ENCODE data around the gene KRTAP5-8. TPM values are rescaled to one million over a fixed set of nuclear protein-coding genes. Genes with fewer than 3 reads are reported as not detected.

Gene KRTAP5-8
- total RNA-seq, 2 donors from 2014 or later, result 0.35 TPM; not detected in 1

DNA sequence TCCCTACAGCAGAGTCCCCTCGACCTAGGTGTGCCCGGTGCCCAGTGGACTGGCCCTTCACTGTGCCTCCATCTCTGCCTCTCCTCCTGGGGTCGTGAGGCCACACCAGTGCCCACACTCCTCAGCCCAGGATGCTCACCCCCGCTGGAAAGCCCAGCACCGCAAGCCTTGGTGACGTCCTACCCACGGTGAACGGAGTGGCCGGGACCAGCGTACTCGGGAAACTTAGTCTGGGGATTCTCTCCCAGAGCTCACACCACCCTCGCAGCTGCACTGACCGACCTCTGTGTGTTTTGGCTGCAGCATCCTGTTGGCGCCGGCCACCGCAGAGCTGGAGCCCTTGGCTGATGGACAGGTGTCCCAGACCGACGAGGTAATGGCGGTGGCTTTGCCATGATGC lies 46.3 kb upstream of the KRTAP5-8 start:
- H3K27ac ChIP-seq, result no peak overlapping the region
- no peaks in the 10 kb centered on the region for H3K4me1 ChIP-seq
- no peaks in the 10 kb centered on the region for H3K9me3 ChIP-seq
- intact Hi-C loops (cut with DNase I), result no loop called here
- H3K27me3 ChIP-seq, result no peaks in the 10 kb centered on the region
- TF ChIP-seq, protein P1, sequence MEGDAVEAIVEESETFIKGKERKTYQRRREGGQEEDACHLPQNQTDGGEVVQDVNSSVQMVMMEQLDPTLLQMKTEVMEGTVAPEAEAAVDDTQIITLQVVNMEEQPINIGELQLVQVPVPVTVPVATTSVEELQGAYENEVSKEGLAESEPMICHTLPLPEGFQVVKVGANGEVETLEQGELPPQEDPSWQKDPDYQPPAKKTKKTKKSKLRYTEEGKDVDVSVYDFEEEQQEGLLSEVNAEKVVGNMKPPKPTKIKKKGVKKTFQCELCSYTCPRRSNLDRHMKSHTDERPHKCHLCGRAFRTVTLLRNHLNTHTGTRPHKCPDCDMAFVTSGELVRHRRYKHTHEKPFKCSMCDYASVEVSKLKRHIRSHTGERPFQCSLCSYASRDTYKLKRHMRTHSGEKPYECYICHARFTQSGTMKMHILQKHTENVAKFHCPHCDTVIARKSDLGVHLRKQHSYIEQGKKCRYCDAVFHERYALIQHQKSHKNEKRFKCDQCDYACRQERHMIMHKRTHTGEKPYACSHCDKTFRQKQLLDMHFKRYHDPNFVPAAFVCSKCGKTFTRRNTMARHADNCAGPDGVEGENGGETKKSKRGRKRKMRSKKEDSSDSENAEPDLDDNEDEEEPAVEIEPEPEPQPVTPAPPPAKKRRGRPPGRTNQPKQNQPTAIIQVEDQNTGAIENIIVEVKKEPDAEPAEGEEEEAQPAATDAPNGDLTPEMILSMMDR (IDR thresholded peaks at IDR 0.05), result no peak
- no peaks in the 10 kb centered on the region for H3K36me3 ChIP-seq
- DNase-seq, result peak; percentile 12
- H3K4me3 ChIP-seq, result no peak overlapping the region
- no peak overlapping the region for H3K9ac ChIP-seq (ENCODE audit: low read depth in 2 of 2, low read length in 2 of 2)

DNA sequence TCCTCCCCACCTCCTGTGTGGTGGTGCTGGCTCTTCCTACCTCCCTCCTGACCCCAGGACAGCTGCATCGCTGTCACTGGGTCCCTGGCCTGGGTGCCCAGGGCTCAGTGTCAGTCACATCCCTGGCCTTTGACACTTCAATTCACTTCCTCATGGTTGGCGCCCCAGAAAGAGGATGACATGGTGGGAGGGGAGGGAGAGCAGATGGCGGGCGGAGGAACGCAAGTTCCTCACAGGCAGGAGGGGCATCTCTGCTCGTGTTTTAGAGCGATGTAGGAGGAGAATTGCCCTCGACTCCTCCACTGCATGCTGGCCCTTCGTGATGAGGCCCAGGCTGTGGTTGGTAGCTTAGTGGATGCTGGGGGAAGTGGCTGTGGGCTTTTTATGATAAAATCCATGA lies 45.9 kb upstream of the KRTAP5-8 start:
- TF ChIP-seq, protein P1 (IDR thresholded peaks at IDR 0.05), result no peak
- H3K36me3 ChIP-seq, result peaks cover 2% of the 10 kb centered on the region
- H3K4me3 ChIP-seq, result no peak overlapping the region
- no peaks in the 10 kb centered on the region for H3K4me1 ChIP-seq
- no peaks in the 10 kb centered on the region for H3K27me3 ChIP-seq
- no peak for DNase-seq
- no peak overlapping the region for H3K9ac ChIP-seq (ENCODE audit: low read depth in 2 of 2, low read length in 2 of 2)
- no peaks in the 10 kb centered on the region for H3K9me3 ChIP-seq
- H3K27ac ChIP-seq, result no peak overlapping the region
- intact Hi-C loops (cut with DNase I), result no loop called here

DNA sequence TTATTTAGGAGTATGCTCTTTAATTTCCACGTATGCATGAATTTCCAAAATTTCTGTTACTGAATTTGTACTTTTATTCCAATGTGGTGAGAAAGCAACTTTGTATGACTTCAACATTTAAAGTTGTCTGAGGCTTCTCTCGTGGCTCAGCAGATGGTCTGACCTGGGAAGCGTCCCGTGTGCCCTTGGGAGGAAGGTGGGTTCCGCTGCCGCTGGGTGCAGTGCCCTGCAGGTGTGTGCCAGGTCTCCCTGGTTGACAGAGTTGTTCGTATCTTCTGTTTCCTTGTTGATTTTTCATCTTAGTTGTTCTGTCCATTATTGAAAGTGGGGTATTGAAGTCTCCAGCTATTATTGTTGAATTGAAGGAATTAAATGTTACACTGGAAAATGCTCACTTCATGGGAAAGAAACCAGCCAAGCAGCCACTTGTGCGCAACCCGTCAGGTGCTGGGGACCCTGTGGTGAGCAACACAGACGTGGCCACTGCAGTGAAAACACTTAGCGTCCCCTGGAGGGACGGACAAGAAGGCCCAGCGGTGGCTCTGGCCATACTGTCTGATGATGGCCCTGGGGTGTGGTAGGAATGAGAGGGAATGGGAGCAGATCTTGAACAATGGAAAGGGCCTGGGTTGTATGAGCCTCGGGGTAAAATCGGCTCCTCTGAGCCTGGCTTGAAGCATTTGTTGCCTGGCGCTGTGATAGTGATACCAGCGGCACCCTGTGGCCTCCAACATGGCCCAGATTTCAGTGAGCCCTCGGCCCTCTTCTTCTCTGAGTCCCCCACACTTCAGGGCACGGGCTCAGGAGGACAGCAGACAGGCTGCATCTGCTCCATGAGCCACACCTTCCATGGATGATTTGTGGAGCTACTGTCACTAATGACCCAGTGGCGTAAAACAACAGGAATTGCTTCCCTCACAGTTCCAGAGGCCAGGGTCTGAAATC lies 42.3 kb upstream of the KRTAP5-8 start:
- peaks cover 14% of the 10 kb centered on the region for H3K36me3 ChIP-seq
- DNase-seq, result peak; percentile 9
- intact Hi-C loops (cut with DNase I), result no loop called here
- no peaks in the 10 kb centered on the region for H3K4me1 ChIP-seq
- no peak overlapping the region for H3K27ac ChIP-seq
- H3K9ac ChIP-seq (ENCODE audit: low read depth in 2 of 2, low read length in 2 of 2), result no peak overlapping the region
- no peaks in the 10 kb centered on the region for H3K9me3 ChIP-seq
- TF ChIP-seq, protein P1 (IDR thresholded peaks at IDR 0.05), result no peak
- H3K27me3 ChIP-seq, result no peaks in the 10 kb centered on the region
- H3K4me3 ChIP-seq, result no peak overlapping the region

DNA sequence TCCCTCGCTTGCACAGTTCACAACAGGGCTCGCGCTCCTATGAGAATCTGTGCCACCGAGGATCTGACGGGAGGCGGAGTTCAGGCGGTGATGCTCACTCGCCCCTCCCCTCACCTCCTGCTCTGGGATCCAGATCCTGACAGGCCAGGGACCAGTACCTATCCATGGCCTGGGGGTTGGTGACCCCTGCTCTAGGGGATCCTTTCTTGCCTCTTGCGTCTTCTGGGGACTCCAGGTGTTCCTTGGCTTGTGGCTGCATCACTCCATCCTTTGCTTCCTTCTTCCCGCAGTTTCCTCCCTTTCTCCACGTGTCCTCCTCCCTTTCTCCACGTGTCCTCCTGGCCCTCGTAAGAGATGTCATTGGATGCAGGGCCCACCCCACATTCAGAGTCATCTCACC lies 41.4 kb upstream of the KRTAP5-8 start:
- H3K27me3 ChIP-seq, result no peaks in the 10 kb centered on the region
- TF ChIP-seq, protein P1 (IDR thresholded peaks at IDR 0.05), result no peak
- peaks cover 21% of the 10 kb centered on the region for H3K36me3 ChIP-seq
- no peak for DNase-seq
- H3K9ac ChIP-seq (ENCODE audit: low read depth in 2 of 2, low read length in 2 of 2), result no peak overlapping the region
- H3K4me1 ChIP-seq, result no peaks in the 10 kb centered on the region
- H3K27ac ChIP-seq, result no peak overlapping the region
- H3K4me3 ChIP-seq, result no peak overlapping the region
- intact Hi-C loops (cut with DNase I), result no loop called here
- no peaks in the 10 kb centered on the region for H3K9me3 ChIP-seq

DNA sequence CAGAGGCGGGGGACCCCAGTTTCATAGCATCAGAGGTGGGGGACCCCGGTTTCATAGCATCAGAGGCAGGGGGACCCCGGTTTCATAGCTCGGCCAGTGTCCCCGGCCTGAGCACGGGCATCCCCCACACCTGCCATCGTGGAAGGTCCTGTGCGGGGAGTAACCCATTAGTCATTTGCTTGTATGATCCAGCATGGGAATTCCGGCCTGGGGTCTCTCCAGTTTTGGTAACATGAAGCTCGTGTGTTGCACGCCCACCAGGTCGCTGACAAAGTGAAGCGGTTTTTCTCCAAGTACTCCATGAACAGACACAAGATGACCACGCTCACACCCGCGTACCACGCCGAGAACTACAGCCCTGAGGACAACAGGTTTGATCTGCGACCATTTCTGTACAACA lies 39.7 kb upstream of the KRTAP5-8 start:
- H3K27ac ChIP-seq, result no peak overlapping the region
- no peak overlapping the region for H3K9ac ChIP-seq (ENCODE audit: low read depth in 2 of 2, low read length in 2 of 2)
- DNase-seq, result no peak
- intact Hi-C loops (cut with DNase I), result no loop called here
- H3K4me1 ChIP-seq, result no peaks in the 10 kb centered on the region
- H3K27me3 ChIP-seq, result no peaks in the 10 kb centered on the region
- TF ChIP-seq, protein P1 (IDR thresholded peaks at IDR 0.05), result no peak
- H3K4me3 ChIP-seq, result no peak overlapping the region
- H3K36me3 ChIP-seq, result peaks cover 21% of the 10 kb centered on the region
- H3K9me3 ChIP-seq, result no peaks in the 10 kb centered on the region
